BJ (cell line): ENCODE results near the gene TTC33. TPM values are rescaled to one million over a fixed set of nuclear protein-coding genes. Genes with fewer than 3 reads are reported as not detected.

Experiments used
- CTCF ChIA-PET: fragments of 350-600 bp; formaldehyde crosslinking; extraction: SDS; loops from one replicate; lab custom pipeline; 2021; ENCODE audit warnings: antibody characterized with exemption, inconsistent platforms; lab: Yijun Ruan, JAX
- POLR2A ChIA-PET: fragments of 300-600 bp; sonication (Branson Sonifier 250); formaldehyde crosslinking; extraction: SDS; loops from one replicate; lab custom pipeline; 2021; ENCODE audit warnings: antibody characterized with exemption; lab: Charles Lee
- DNase-seq: peaks from one replicate; pipeline ENCODE4 v3.0.0-alpha.2; 2011; ENCODE audit warnings: low read depth
- H3K27me3 ChIP-seq: 2 replicates; pipeline ENCODE4 v1.6.0; 2011; ENCODE audit warnings: low read length; ENCODE audit not compliant: control insufficient read depth, insufficient read depth
- H3K36me3 ChIP-seq: 2 replicates; pipeline ENCODE4 v1.5.1; 2011; ENCODE audit warnings: low read length; ENCODE audit not compliant: control insufficient read depth, insufficient read depth
- H3K4me3 ChIP-seq: 2 replicates; pipeline ENCODE4 v1.5.1; 2011; ENCODE audit warnings: low read depth, mild to moderate bottlenecking, control low read depth, low read length
- polyA plus RNA-seq: library from polyadenylated mRNA; depleted of rRNA; stranded (reverse); fragments of >200 nt; gene quantifications from 2 replicates; pipeline ENCODE4 v1.2.3, GENCODE V29; 2011
- TF ChIP-seq, protein P1 (sequence below): IDR thresholded peaks from 2 replicates; pipeline ENCODE4 v1.5.1; 2011; ENCODE audit warnings: low read depth, mild to moderate bottlenecking, control low read depth, inconsistent platforms, low read length, moderate library complexity; ENCODE audit not compliant: insufficient read depth

TTC33 gene
- polyA plus RNA-seq, 1 experiment = 2.8 TPM

DNA sequence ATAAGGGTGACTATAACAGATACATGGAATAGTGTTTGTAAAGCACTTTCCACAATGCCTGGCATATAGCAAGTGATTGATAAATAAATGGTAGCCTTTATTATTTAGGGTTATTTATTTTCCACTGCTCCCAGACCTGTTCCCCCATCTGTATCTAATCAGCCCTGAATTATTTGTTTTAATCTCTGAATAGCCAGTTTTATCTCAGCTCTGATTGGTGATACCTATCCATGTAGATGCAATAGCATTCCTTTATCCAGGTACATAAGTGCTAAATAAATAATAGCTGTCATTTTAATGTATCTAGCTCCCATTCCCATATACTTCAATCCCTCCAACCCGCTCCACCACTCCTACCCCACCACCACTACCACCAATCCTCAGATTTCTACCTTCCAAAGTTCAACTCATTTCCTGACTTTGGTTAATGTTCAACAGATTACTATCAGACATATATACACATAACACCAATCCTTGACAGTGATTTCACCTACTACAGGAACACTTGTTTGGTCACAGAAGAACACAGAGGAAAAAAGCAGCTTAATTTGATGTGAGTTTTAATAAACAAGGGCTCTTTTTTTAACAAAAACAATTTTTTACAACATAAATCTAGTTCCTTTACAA is 28.4 kb upstream of the TTC33 start:
- no peak for DNase-seq
- Histone ChIP-seq H3K4me3 (no peak overlapping the region), H3K36me3 (no peaks in the 10 kb centered on the region), H3K27me3 (no peaks in the 10 kb centered on the region)
- ChIA-PET CTCF (no interaction called here), POLR2A (no interaction called here)
- TF ChIP-seq, protein P1, sequence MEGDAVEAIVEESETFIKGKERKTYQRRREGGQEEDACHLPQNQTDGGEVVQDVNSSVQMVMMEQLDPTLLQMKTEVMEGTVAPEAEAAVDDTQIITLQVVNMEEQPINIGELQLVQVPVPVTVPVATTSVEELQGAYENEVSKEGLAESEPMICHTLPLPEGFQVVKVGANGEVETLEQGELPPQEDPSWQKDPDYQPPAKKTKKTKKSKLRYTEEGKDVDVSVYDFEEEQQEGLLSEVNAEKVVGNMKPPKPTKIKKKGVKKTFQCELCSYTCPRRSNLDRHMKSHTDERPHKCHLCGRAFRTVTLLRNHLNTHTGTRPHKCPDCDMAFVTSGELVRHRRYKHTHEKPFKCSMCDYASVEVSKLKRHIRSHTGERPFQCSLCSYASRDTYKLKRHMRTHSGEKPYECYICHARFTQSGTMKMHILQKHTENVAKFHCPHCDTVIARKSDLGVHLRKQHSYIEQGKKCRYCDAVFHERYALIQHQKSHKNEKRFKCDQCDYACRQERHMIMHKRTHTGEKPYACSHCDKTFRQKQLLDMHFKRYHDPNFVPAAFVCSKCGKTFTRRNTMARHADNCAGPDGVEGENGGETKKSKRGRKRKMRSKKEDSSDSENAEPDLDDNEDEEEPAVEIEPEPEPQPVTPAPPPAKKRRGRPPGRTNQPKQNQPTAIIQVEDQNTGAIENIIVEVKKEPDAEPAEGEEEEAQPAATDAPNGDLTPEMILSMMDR = no peak

DNA sequence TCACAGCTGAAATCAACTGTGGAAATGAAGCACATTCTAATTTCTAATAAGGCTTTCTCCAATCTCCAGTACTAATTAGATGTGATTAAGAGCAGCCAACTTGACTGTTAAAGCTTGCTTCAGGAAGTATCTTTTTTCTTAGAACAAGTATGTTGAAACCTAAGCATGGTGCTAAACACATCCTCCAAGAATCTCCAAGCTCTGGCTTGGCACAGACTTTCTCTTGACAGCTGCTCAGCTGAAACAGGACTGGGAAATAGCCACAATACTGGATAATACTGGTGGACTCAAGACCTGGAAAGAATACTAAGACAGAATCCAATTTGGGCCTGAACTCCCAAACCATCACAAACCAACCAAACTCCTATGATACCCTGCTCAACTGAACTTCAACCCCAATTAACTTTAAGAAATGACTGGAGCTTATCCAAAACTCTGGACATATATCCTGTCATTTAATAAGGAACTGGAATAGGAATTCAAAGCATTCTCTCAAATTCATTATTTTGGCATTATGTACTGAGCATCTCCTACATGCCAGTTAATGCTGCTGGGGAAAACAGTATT is 26.2 kb upstream of the TTC33 start:
- Histone ChIP-seq H3K27me3 (no peaks in the 10 kb centered on the region), H3K36me3 (no peaks in the 10 kb centered on the region), H3K4me3 (no peak overlapping the region)
- ChIA-PET CTCF (no interaction called here), POLR2A (interaction anchor here (0.5 kb wide), 1 partner anchor 38 kb away, joined by 7 read pairs; no protein-coding TSS in a partner anchor)
- TF ChIP-seq, protein P1 = no peak
- no peak for DNase-seq

DNA sequence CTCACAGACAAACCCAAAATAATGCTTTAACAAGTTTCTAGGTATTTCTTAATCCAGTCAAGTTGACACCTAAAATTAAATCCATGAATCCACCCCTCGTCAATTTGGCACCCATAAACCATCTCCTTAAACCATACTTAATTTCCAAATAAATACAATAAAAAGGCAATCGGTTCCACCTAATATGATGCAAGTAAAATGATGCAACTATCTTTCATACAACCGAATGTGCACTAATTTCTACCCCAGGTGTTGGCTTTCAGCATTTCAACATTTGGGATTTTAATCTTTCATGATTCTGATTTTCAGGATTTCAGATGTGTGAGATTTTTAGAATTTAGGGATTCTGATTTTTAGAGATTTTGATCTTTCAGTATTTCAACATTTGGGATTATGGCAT is 25.1 kb upstream of the TTC33 start:
- no peak for DNase-seq
- TF ChIP-seq, protein P1 = no peak
- Histone ChIP-seq H3K36me3 (no peaks in the 10 kb centered on the region), H3K4me3 (no peak overlapping the region), H3K27me3 (no peaks in the 10 kb centered on the region)
- ChIA-PET CTCF (no interaction called here), POLR2A (no interaction called here)

- no peak for DNase-seq
- no peaks in the 10 kb centered on the region for H3K36me3 ChIP-seq
- POLR2A ChIA-PET = no interaction called here
- H3K4me3 ChIP-seq = no peak overlapping the region
- CTCF ChIA-PET = interaction anchor here (1.1 kb wide), 1 partner anchor 9 kb away, joined by 3 read pairs; no protein-coding TSS in a partner anchor
- no peaks in the 10 kb centered on the region for H3K27me3 ChIP-seq
- TF ChIP-seq, protein P1 = no peak
Observed at GRCh38 chr5:40780199-40780598, 24.4 kb upstream of the TTC33 start.

- Histone ChIP-seq H3K36me3 (no peaks in the 10 kb centered on the region), H3K4me3 (no peak overlapping the region), H3K27me3 (no peaks in the 10 kb centered on the region)
- TF ChIP-seq, protein P1 = no peak
- ChIA-PET POLR2A (no interaction called here), CTCF (interaction anchor here (1.1 kb wide), 1 partner anchor 9 kb away, joined by 3 read pairs; no protein-coding TSS in a partner anchor)
- no peak for DNase-seq
Observed at GRCh38 chr5:40779561-40779960, 23.8 kb upstream of the TTC33 start.
